Osteocyte (in vitro differentiated cells): Measurements from ENCODE around the gene FCGR2B. TPM values are rescaled to one million over a fixed set of nuclear protein-coding genes. Genes with fewer than 3 reads are reported as not detected.
"Not testable (repeated sequence)": the region's sequence is repeated elsewhere in the genome, so short reads cannot be mapped to it uniquely, and the experiment has no call there.

Experiments used
- DNase-seq: peaks from one replicate; pipeline ENCODE4 v3.0.0; 2021; ENCODE audit warnings: mixed read lengths; ENCODE audit not compliant: unreplicated experiment; ENCODE audit errors: extremely low spot score
- H3K27ac Mint-ChIP-seq: one replicate; pipeline ENCODE4 v1.8.0; 2021; ENCODE audit warnings: mild to moderate bottlenecking, mixed read lengths; ENCODE audit not compliant: unreplicated experiment
- H3K27me3 Mint-ChIP-seq: one replicate; pipeline ENCODE4 v1.8.0; 2021; ENCODE audit warnings: mixed read lengths; ENCODE audit not compliant: unreplicated experiment
- H3K36me3 Mint-ChIP-seq: one replicate; pipeline ENCODE4 v1.8.0; 2021; ENCODE audit warnings: mixed read lengths; ENCODE audit not compliant: unreplicated experiment
- H3K4me1 Mint-ChIP-seq: one replicate; pipeline ENCODE4 v1.8.0; 2021; ENCODE audit warnings: mixed read lengths; ENCODE audit not compliant: unreplicated experiment
- H3K4me3 Mint-ChIP-seq: one replicate; pipeline ENCODE4 v1.8.0; 2021; ENCODE audit warnings: mild to moderate bottlenecking, moderate library complexity, mixed read lengths; ENCODE audit not compliant: unreplicated experiment
- H3K9me3 Mint-ChIP-seq: one replicate; pipeline ENCODE4 v1.8.0; 2021; ENCODE audit warnings: mixed read lengths; ENCODE audit not compliant: unreplicated experiment
- CTCF ChIP-seq: fragments of 200-600 bp; sonication (generic); IDR thresholded peaks from 2 replicates; pipeline ENCODE4 v1.5.0; 2021; ENCODE audit warnings: antibody characterized with exemption, mild to moderate bottlenecking, moderate library complexity
- total RNA-seq: library from RNA; stranded (reverse); gene quantifications from 2 replicates; pipeline ENCODE4 v1.2.1, GENCODE V29; 2021

FCGR2B gene
- total RNA-seq, 1 donor from 2014 or later, result not detected

GRCh38 chr1:161631076-161631475 lies 31.9 kb upstream of the FCGR2B start, which contains the start of gene FCGR3B:
FCGR3B (minus strand) TSS chr1:161631176; CDS start chr1:161631094, 82 bp downstream.
- H3K36me3 Mint-ChIP-seq, result no peaks in the 10 kb centered on the region
- no peak for TF ChIP-seq CTCF
- no peak within 1 kb of the TSS for H3K27ac Mint-ChIP-seq
- no peak within 1 kb of the TSS for H3K4me3 Mint-ChIP-seq
- H3K9me3 Mint-ChIP-seq, result no peaks in the 10 kb centered on the region
- H3K4me1 Mint-ChIP-seq, result no peaks in the 10 kb centered on the region
- H3K27me3 Mint-ChIP-seq, result peaks cover 3% of the 10 kb centered on the region
- DNase-seq, result no peak

- not testable (repeated sequence) for H3K9me3 Mint-ChIP-seq, DNase-seq, H3K27me3 Mint-ChIP-seq, H3K4me1 Mint-ChIP-seq, H3K4me3 Mint-ChIP-seq, H3K36me3 Mint-ChIP-seq, H3K27ac Mint-ChIP-seq
Measured at GRCh38 chr1:161634993-161635392, 27.9 kb upstream of the FCGR2B start.

DNA sequence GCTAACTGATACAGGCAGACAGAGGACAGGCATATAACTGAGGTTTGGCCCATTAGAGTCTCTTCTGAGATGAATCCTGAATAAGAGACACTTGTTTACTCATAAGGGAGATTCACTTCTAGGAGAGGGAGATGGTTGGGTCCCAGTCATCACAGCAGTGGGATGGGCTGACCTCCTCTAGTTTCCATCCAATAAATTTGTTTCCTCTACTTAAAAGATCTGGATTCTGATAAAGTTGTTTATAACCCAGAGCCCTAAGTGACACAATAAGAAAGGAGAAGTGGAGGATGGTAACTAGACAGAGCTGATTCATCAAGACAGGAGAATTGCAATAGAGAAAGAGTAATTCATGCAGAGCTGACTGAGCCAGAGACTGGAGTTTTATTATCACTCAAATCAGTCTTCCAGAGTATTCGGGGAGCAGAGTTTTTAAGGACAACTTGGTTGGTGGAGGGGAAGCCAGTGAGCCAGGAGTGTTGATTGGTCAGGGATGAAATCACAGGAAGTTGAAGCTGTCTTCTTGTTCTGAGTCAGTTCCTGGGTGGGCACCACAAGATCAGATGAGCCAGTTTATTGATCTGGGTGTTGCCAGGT lies 26.7 kb upstream of the FCGR2B start:
- H3K36me3 Mint-ChIP-seq, H3K27ac Mint-ChIP-seq, H3K9me3 Mint-ChIP-seq, H3K27me3 Mint-ChIP-seq, H3K4me3 Mint-ChIP-seq, H3K4me1 Mint-ChIP-seq, DNase-seq: not testable (repeated sequence)

- not testable (repeated sequence) for H3K9me3 Mint-ChIP-seq, H3K27ac Mint-ChIP-seq, H3K36me3 Mint-ChIP-seq, DNase-seq, H3K4me3 Mint-ChIP-seq, H3K27me3 Mint-ChIP-seq, H3K4me1 Mint-ChIP-seq
Measured at GRCh38 chr1:161636976-161637375, 26.0 kb upstream of the FCGR2B start.

DNA sequence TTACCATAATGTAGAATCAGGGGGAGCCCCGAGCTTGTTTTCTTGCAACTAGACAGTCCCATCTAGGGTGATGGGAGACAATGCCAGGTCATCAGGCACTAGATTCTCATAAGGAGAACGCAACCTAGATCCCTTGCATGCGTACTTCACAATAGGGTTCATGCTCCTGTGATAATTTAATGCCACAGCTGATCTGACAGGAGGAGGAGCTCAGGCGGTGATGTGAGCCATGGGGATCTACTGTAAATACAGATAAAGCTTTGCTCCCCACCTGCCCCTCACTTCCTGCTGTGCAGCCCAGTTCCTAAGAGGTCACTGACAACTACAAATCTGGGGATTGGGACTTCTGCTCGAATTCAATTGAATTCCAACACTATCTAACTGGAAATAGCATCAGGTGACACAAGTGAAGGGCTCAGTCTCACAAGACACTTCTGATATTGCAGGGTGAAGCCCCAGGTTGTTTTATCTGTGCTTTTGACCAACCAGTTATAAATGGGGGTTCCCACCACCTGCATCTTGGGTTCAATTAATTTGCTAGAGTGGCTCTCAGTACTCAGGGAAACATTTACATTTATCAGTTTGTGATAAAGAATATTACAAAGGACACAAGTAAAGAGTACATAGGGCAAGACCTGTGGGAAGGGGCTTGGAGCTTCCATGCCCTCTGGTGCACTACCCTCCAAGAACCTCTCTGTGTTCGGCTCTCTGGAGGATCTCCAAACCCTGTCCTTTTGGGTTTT lies 24.5 kb upstream of the FCGR2B start:
- H3K9me3 Mint-ChIP-seq, H3K4me1 Mint-ChIP-seq, H3K36me3 Mint-ChIP-seq, H3K4me3 Mint-ChIP-seq, H3K27ac Mint-ChIP-seq, DNase-seq: not testable (repeated sequence)
- peaks cover 11% of the 10 kb centered on the region for H3K27me3 Mint-ChIP-seq

GRCh38 chr1:161639203-161639602 lies 23.7 kb upstream of the FCGR2B start:
- not testable (repeated sequence) for H3K4me3 Mint-ChIP-seq

GRCh38 chr1:161642697-161643096 lies 20.2 kb upstream of the FCGR2B start:
- H3K36me3 Mint-ChIP-seq, H3K27ac Mint-ChIP-seq: not testable (repeated sequence)
- TF ChIP-seq CTCF, result peak; percentile 7

More at GRCh38 chr1:161639203-161639602, 23.7 kb upstream of the FCGR2B start:
- peaks cover 12% of the 10 kb centered on the region for H3K27me3 Mint-ChIP-seq
- not testable (repeated sequence) for DNase-seq, H3K27ac Mint-ChIP-seq, H3K36me3 Mint-ChIP-seq, H3K9me3 Mint-ChIP-seq, H3K4me1 Mint-ChIP-seq

GRCh38 chr1:161643481-161644208 lies 19.3 kb upstream of the FCGR2B start:
- H3K36me3 Mint-ChIP-seq, DNase-seq, H3K4me3 Mint-ChIP-seq, H3K4me1 Mint-ChIP-seq, H3K27ac Mint-ChIP-seq, H3K9me3 Mint-ChIP-seq: not testable (repeated sequence)
- peaks cover 16% of the 10 kb centered on the region for H3K27me3 Mint-ChIP-seq

More at GRCh38 chr1:161642697-161643096, 20.2 kb upstream of the FCGR2B start:
- not testable (repeated sequence) for H3K4me1 Mint-ChIP-seq, H3K9me3 Mint-ChIP-seq, H3K4me3 Mint-ChIP-seq, DNase-seq
- H3K27me3 Mint-ChIP-seq, result peaks cover 14% of the 10 kb centered on the region

GRCh38 chr1:161644855-161645254 lies 18.1 kb upstream of the FCGR2B start:
- not testable (repeated sequence) for H3K36me3 Mint-ChIP-seq, H3K4me1 Mint-ChIP-seq, H3K27ac Mint-ChIP-seq, H3K4me3 Mint-ChIP-seq, H3K9me3 Mint-ChIP-seq, DNase-seq
- peaks cover 22% of the 10 kb centered on the region for H3K27me3 Mint-ChIP-seq
